Activated naive CD4-positive, alpha-beta T cell treated with anti-CD3 and anti-CD28 coated beads for 36 hours (primary cell): ENCODE data around the gene ETV1. TPM values are rescaled to one million over a fixed set of nuclear protein-coding genes. Genes with fewer than 3 reads are reported as not detected.

Experiments
- CTCF ChIA-PET: fragments of 350-600 bp; sonication (Branson Sonifier 250); formaldehyde crosslinking; loops from one replicate; lab custom pipeline; 2021; ENCODE audit warnings: antibody characterized with exemption; lab: Charles Lee
- DNase-seq: peaks from one replicate; pipeline ENCODE4 v3.0.0-alpha.2; 2020
- H3K27ac Mint-ChIP-seq: one replicate; pipeline ENCODE4 v1.8.0; 2021; ENCODE audit warnings: mild to moderate bottlenecking, mixed read lengths
- H3K27me3 Mint-ChIP-seq: one replicate; pipeline ENCODE4 v1.8.0; 2021; ENCODE audit warnings: low read depth, mixed read lengths
- H3K36me3 Mint-ChIP-seq: one replicate; pipeline ENCODE4 v1.8.0; 2021; ENCODE audit warnings: low read depth, mixed read lengths
- H3K4me1 Mint-ChIP-seq: one replicate; pipeline ENCODE4 v1.8.0; 2021; ENCODE audit warnings: low read depth, mixed read lengths
- H3K4me3 Mint-ChIP-seq: one replicate; pipeline ENCODE4 v1.8.0; 2021; ENCODE audit warnings: mild to moderate bottlenecking, moderate library complexity, mixed read lengths
- H3K9me3 Mint-ChIP-seq: one replicate; pipeline ENCODE4 v1.8.0; 2021; ENCODE audit warnings: mixed read lengths
- intact Hi-C: fragments of 100-400 bp; cut with micrococcal nuclease; formaldehyde crosslinking; loops from one replicate; pipeline ENCODE4 v1.15.1; 2023
- total RNA-seq, 2 experiments: library from RNA; stranded (reverse); gene quantifications; one replicate each; pipeline ENCODE4 v1.2.3, GENCODE V29; 2021

Gene ETV1
- total RNA-seq, 2 experiments from 2014 or later, result not detected

DNA sequence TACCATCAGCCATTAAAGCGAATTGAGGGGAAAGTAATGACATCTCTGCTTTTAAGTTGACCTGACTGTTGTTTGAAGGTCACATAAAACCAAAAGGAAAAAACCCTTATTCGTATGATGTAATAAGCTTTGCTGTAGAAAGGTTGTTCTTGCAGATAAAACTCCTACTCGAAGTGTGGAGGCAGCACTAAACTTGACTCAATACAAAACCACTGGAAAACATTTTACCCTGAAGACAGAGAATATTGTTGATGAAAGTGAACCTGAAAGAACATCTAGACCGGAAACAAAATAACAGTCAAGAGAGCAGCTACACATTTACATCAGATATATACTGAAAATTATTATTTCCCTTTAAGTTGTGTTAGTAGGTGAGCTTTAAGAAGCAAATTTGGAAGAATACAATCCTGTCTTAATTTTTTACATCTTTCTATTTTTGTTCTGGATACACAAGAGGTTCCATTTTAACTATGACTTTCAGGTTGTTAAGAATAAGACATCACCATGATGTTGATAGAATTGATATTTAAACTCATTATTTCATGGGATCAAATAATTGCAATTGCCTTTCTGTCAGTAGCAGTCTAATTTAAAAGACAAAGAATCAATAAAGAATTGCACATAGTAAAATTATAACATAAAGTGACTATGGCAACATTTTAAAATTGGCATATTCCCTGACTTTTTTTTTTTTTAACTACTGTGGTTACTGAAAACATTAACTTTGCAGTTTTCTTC is 6.4 kb downstream of the ETV1 start:
- no peaks in the 10 kb centered on the region for H3K36me3 Mint-ChIP-seq
- no peaks in the 10 kb centered on the region for H3K9me3 Mint-ChIP-seq
- no peak overlapping the region for H3K27ac Mint-ChIP-seq
- CTCF ChIA-PET, result no interaction called here
- no peak overlapping the region for H3K4me3 Mint-ChIP-seq
- DNase-seq, result no peak
- intact Hi-C loops, result no loop called here
- peaks cover 6% of the 10 kb centered on the region for H3K27me3 Mint-ChIP-seq
- no peaks in the 10 kb centered on the region for H3K4me1 Mint-ChIP-seq

- CTCF ChIA-PET, result no interaction called here
- Mint-ChIP-seq H3K4me1 (no peaks in the 10 kb centered on the region), H3K27ac (no peak overlapping the region), H3K36me3 (no peaks in the 10 kb centered on the region), H3K4me3 (no peak overlapping the region), H3K27me3 (peaks cover 2% of the 10 kb centered on the region), H3K9me3 (no peaks in the 10 kb centered on the region)
- no peak for DNase-seq
- intact Hi-C loops, result no loop called here
These were observed 8.4 kb downstream of the ETV1 start for GRCh38 chr7:13981070-13981469.

- no peak for DNase-seq
- Mint-ChIP-seq H3K4me1 (no peaks in the 10 kb centered on the region), H3K36me3 (no peaks in the 10 kb centered on the region), H3K27me3 (no peaks in the 10 kb centered on the region), H3K4me3 (no peak overlapping the region), H3K9me3 (no peaks in the 10 kb centered on the region), H3K27ac (no peak overlapping the region)
- intact Hi-C loops, result no loop called here
- CTCF ChIA-PET, result no interaction called here
These were observed 9.0 kb downstream of the ETV1 start for GRCh38 chr7:13980474-13980873.

DNA sequence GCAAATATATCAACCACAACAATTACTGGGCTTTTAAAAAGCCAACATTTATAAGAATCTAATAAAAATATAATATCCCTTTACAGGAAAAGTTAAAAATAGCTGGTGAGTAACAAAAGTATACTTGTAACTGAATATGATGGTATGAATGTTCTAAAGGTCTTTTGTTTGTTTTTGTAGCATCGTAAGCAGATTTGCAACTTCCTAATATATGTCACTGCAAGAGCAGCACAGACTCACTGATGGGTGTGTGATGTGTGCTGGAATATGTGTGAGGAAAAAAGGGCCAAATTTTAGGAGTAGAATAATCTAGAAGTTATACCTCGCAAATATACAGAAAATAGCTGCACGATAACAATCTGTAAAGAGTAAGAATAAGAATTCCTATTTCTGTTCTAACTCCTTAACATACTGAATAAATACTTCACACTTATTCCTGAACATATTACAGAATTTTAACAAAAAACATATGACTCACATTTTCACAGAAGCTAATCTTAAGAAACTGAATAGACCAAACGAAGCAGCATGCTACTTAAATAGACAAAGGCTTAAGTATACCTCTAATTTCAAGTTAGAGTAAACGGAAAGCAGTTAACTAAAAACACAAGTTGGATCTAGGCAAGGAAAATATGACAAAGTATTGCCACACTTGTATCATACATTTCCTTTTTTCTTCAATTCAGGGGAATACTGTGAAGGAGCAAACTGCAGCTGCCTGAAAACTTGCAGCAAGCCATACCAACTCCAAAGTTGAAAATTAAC is 9.6 kb downstream of the ETV1 start:
- DNase-seq, result no peak
- no peak overlapping the region for H3K4me3 Mint-ChIP-seq
- H3K27me3 Mint-ChIP-seq, result no peaks in the 10 kb centered on the region
- no peak overlapping the region for H3K27ac Mint-ChIP-seq
- CTCF ChIA-PET, result no interaction called here
- intact Hi-C loops, result no loop called here
- H3K4me1 Mint-ChIP-seq, result no peaks in the 10 kb centered on the region
- H3K9me3 Mint-ChIP-seq, result no peaks in the 10 kb centered on the region
- no peaks in the 10 kb centered on the region for H3K36me3 Mint-ChIP-seq

DNA sequence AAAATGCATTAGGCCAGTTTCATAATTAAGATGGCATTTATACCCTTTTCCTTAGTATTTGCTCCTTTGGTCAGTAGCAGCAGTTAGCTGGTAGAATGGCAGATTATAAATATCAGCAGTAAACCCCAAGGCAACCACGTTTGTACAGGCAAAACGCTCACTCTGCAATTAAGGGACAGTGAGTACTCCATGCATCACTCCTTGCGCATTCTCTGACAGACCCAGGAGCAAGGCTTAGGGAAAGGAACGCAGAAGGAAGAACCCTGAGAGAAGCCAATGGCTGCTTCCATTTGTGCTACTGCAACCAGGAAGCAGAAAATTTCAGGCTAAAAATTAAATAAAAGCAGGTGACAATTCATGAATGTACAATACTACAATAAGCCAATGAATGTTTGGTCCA is 12.9 kb downstream of the ETV1 start:
- Mint-ChIP-seq H3K4me1 (no peaks in the 10 kb centered on the region), H3K27ac (no peak overlapping the region), H3K36me3 (no peaks in the 10 kb centered on the region), H3K9me3 (no peaks in the 10 kb centered on the region), H3K27me3 (no peaks in the 10 kb centered on the region), H3K4me3 (no peak overlapping the region)
- CTCF ChIA-PET, result no interaction called here
- no peak for DNase-seq
- intact Hi-C loops, result no loop called here

DNA sequence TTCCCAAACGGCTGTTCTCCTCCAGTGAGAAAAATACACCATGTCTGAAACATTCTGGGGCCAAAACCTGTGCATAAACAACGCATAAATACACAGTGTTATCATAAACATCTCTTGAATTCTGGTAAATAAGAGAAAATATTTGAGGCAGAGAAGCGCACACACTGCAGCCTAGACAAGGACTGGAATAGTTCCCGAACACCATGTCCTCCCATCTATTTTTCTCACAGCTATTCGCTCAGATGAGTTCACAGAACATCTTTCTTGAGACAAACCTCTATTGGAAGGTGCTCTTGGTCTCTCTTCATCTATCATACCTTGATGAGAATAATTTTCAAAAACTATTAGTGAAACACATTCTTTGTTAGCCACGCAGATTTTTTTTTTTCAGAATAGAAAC is 24.4 kb downstream of the ETV1 start:
- CTCF ChIA-PET, result no interaction called here
- Mint-ChIP-seq H3K27me3 (no peaks in the 10 kb centered on the region), H3K9me3 (peaks cover 1% of the 10 kb centered on the region), H3K36me3 (no peaks in the 10 kb centered on the region), H3K4me3 (no peak overlapping the region), H3K4me1 (no peaks in the 10 kb centered on the region), H3K27ac (no peak overlapping the region)
- intact Hi-C loops, result no loop called here
- no peak for DNase-seq

GRCh38 chr7:13963925-13964324 is 25.5 kb downstream of the ETV1 start:
- no peak overlapping the region for H3K4me3 Mint-ChIP-seq
- intact Hi-C loops, result no loop called here
- no peaks in the 10 kb centered on the region for H3K27me3 Mint-ChIP-seq
- no peaks in the 10 kb centered on the region for H3K36me3 Mint-ChIP-seq
- no peaks in the 10 kb centered on the region for H3K4me1 Mint-ChIP-seq
- peaks cover 1% of the 10 kb centered on the region for H3K9me3 Mint-ChIP-seq
- no peak for DNase-seq
- CTCF ChIA-PET, result no interaction called here
- H3K27ac Mint-ChIP-seq, result no peak overlapping the region

DNA sequence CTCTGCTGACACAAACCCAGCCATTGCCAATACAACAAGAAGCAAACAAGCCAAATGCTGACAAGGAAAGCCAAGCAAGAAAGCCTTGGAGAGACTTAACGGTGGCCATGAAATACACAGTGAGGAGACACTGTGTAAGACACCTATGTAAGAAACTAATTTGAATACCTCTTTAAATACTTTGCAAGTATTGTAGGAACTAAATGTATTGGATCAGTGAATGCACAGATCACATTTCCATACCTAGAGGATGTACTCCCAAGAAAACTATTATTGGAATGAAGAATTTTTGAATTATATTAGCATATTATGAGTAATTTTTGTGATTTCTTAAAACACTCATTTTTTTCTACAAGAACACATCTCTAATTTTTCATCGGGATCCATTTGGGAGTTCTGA is 34.0 kb downstream of the ETV1 start:
- Mint-ChIP-seq H3K36me3 (no peaks in the 10 kb centered on the region), H3K27ac (no peak overlapping the region), H3K4me3 (no peak overlapping the region), H3K4me1 (no peaks in the 10 kb centered on the region), H3K27me3 (no peaks in the 10 kb centered on the region), H3K9me3 (no peaks in the 10 kb centered on the region)
- CTCF ChIA-PET, result no interaction called here
- intact Hi-C loops, result no loop called here
- no peak for DNase-seq

- H3K4me3 Mint-ChIP-seq, result no peak overlapping the region
- CTCF ChIA-PET, result no interaction called here
- DNase-seq, result no peak
- H3K4me1 Mint-ChIP-seq, result no peaks in the 10 kb centered on the region
- intact Hi-C loops, result no loop called here
- H3K9me3 Mint-ChIP-seq, result no peaks in the 10 kb centered on the region
- H3K27ac Mint-ChIP-seq, result no peak overlapping the region
- no peaks in the 10 kb centered on the region for H3K27me3 Mint-ChIP-seq
- H3K36me3 Mint-ChIP-seq, result no peaks in the 10 kb centered on the region
These were observed 36.1 kb downstream of the ETV1 start for GRCh38 chr7:13953368-13953767.

DNA sequence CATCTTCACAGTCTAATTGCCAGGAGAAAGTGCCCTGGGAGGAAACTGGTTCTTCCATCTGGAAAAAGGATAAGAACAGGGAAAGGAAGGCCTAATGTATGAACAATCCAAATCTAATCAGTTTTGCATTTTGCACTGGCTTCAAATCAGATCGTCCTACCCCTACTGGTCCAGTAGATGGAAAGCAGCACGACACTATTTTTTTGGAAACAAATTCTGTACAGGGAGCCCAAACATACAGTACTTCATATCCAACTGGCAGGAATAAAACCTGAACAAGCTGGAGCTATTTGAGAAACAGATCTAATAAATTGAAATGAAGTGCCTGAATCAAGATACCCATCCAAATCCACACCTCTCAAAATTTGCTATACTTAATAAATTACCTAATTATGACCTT is 36.5 kb downstream of the ETV1 start:
- intact Hi-C loops, result no loop called here
- DNase-seq, result no peak
- Mint-ChIP-seq H3K27me3 (no peaks in the 10 kb centered on the region), H3K36me3 (no peaks in the 10 kb centered on the region), H3K4me3 (no peak overlapping the region), H3K27ac (no peak overlapping the region), H3K9me3 (no peaks in the 10 kb centered on the region), H3K4me1 (no peaks in the 10 kb centered on the region)
- CTCF ChIA-PET, result no interaction called here

GRCh38 chr7:13949939-13950338 is 39.5 kb downstream of the ETV1 start:
- Mint-ChIP-seq H3K4me3 (no peak overlapping the region), H3K9me3 (no peaks in the 10 kb centered on the region), H3K4me1 (no peaks in the 10 kb centered on the region), H3K36me3 (no peaks in the 10 kb centered on the region), H3K27me3 (no peaks in the 10 kb centered on the region), H3K27ac (no peak overlapping the region)
- intact Hi-C loops, result no loop called here
- DNase-seq, result no peak
- CTCF ChIA-PET, result no interaction called here

- CTCF ChIA-PET, result no interaction called here
- H3K4me3 Mint-ChIP-seq, result no peak overlapping the region
- intact Hi-C loops, result no loop called here
- no peak overlapping the region for H3K27ac Mint-ChIP-seq
- H3K9me3 Mint-ChIP-seq, result no peaks in the 10 kb centered on the region
- H3K36me3 Mint-ChIP-seq, result no peaks in the 10 kb centered on the region
- no peaks in the 10 kb centered on the region for H3K27me3 Mint-ChIP-seq
- DNase-seq, result no peak
- no peaks in the 10 kb centered on the region for H3K4me1 Mint-ChIP-seq
These were observed 40.0 kb downstream of the ETV1 start for GRCh38 chr7:13949445-13949844.
